ENCODE measurements around the gene SH3YL1.

DNA sequence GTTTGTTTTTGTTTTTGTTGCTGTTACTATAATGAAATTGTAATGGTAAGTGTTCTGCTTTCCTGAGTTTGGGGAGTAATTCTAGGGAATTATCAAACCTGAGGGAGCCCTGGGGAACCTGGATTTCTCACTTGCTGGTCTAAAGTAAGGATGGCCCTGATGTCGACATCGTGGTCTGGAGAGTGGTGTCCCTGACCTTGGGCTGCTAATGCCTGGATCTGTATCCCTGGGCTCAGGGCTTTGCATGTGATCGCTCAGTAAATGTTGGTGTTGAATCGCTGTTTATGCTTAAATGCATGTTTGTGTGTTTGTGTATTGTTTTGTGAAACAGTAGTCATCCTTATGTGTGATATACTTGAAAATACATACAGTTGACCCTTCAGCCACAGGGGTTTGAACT lies 7.0 kb upstream of the SH3YL1 start:
- TF ChIP-seq, protein P1, sequence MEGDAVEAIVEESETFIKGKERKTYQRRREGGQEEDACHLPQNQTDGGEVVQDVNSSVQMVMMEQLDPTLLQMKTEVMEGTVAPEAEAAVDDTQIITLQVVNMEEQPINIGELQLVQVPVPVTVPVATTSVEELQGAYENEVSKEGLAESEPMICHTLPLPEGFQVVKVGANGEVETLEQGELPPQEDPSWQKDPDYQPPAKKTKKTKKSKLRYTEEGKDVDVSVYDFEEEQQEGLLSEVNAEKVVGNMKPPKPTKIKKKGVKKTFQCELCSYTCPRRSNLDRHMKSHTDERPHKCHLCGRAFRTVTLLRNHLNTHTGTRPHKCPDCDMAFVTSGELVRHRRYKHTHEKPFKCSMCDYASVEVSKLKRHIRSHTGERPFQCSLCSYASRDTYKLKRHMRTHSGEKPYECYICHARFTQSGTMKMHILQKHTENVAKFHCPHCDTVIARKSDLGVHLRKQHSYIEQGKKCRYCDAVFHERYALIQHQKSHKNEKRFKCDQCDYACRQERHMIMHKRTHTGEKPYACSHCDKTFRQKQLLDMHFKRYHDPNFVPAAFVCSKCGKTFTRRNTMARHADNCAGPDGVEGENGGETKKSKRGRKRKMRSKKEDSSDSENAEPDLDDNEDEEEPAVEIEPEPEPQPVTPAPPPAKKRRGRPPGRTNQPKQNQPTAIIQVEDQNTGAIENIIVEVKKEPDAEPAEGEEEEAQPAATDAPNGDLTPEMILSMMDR (IDR thresholded peaks at IDR 0.05 in 8 of 11, conservative IDR thresholded peaks at IDR 0.05 in 3 of 11) = no peak
- no peak for TF ChIP-seq POLR2AphosphoS5 (IDR thresholded peaks at IDR 0.05)
